ENCODE data around the gene TCF15.

TCF15 gene

DNA sequence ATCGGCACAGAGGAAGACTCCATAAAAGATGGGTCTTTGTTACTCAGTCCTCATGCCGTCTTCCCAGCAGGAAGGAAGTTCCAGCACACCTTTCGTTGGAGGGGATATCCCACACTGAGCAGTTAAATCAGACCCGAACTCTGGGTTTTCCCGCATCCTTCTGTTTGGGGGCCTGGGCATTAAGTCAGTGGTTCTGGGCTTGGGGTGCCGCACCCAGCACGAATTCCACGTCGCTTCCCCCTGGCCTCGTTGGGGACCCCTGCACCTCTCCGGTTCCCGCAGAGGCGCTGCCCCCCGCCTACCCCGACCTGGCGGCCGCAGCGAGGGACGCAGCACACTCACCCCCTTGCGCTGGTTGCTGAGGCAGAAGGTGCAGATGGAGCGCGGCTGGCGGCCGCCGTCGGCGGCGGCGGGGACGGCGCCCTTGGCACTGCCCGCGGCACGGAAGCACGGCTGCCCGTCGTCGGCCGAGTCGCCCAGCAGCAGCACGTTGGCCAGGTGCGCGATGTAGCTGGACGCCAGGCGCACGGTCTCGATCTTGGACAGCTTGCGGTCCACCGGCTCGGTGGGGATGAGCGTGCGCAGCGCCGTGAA, 641 bp downstream of the TCF15 start:
- DNase-seq = no peak

DNA sequence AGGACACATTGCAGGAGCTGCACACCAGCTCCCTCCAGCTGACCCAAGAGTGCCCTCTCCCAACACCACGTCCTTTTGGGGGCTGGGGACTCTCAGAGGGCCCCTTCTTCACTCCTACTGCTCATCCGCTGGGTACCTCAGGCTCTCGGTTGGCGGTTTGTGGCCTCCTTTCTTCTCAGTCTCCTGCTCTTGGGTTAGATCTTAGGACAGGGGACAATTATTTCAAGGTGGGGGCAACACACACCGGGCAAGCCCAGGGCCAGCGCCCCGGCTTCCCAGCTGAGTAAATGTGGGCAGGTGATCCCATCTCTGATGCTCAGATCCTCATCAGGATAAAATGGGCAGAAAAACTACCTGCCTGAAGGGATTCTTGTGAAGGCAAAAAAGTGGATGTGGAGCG, 1.1 kb downstream of the TCF15 start:
- no peak for DNase-seq

DNA sequence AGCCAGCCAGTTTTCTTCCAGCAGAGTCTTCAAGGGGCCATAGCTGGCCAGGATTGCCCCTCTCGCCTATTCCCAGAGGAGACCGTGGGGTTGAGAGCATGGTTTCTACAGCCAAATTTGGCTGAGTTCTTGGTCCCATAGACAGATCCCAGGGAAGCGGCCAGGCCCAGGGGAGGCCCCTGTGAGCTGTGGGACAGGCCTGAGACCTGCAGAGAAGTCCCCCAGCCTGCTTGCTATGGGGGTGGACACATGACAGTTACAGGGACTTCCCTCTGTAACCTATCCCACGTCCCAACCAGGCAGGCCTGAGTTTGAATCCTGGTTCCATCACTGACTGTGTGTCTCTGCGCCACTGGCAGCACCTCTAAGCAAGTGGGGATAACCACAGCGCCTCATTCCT, 2.6 kb downstream of the TCF15 start:
- DNase-seq = no peak

DNA sequence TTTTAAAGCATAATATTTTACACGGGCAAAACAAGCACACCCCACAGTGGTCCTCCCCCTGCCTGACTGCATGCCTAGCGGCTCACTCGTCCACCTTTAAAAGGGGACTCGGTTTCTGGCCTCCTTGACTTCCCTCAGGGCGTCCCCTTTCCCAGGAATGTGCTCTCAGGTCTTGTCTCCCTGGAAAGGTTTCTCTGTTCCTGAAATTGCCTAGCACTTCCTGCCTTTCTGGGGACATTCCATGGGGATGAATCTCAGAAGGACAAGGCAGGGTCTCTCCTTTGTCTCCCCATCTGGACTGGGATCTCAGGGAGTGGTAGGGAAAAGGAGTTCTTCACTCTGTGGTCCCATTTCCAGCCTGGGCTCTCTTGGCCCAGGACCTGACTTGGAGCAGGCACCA, 4.9 kb downstream of the TCF15 start:
- DNase-seq = no peak

GRCh38 chr20:603116-603640, 6.9 kb downstream of the TCF15 start:
- DNase-seq = no peak

DNA sequence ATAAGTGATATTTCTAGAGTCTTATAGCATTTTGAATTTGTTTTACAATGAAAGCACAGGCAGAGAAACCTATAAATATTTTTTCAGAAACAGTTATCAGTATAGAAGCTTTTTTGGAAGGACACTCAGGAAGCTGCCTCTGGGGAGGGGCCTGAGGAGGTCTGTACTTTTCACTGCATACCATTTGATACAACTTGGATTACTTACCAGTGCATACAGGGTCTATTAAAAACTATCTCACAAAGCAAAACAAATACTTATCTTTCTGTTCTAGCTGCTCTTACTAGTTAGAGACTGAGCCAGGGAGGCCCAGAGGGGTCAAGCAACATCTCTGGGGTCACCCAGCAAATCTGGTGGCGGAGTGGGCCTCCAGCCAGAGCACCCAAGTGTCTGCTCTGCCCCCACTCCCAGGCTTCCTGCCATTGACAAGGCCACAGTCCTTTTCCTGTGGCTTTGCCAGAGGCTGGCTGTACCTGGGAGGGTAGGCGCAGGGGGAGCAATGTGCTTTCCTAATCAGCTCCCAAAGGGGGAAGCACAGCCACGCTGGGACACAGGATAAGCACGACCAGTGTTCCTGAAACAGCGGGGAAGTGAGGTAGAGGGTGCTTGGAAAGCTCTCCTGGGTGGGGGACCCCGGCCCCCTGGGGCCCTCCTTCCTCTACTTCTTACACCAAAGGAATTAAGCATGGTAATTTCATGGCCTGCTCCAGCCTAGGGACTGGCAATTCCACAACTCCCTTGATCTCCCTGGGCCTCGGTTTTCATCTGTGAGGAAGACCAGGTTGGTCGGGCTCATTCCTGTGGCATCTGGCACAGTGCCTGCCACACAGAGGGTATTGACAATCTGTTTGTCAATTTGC, 7.8 kb downstream of the TCF15 start:
- DNase-seq = no peak

DNA sequence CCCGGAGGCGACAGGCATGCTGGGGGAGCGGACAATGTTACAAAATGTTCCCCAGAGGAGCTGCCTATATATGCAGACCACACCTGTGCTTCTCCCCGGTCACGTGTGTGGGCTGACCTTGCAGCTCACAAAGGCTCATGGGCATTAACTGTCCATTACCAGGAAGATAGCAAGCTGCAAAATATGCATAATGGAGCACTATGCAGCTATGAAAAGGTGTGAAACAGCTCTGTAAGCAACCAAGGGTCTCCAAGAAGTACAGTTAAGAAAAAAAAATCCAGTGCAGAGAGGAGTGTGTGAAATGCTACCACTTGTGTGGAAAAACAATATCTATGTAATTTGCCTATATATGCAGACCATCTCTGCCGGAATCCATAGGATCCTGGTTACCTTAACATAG, 9.4 kb downstream of the TCF15 start:
- no peak for DNase-seq

- DNase-seq = no peak
These were observed 10.0 kb downstream of the TCF15 start for GRCh38 chr20:600141-600540.

GRCh38 chr20:598133-598850, 11.8 kb downstream of the TCF15 start:
- DNase-seq = peak; percentile 55

GRCh38 chr20:597560-597959, 12.5 kb downstream of the TCF15 start:
- DNase-seq = no peak

DNA sequence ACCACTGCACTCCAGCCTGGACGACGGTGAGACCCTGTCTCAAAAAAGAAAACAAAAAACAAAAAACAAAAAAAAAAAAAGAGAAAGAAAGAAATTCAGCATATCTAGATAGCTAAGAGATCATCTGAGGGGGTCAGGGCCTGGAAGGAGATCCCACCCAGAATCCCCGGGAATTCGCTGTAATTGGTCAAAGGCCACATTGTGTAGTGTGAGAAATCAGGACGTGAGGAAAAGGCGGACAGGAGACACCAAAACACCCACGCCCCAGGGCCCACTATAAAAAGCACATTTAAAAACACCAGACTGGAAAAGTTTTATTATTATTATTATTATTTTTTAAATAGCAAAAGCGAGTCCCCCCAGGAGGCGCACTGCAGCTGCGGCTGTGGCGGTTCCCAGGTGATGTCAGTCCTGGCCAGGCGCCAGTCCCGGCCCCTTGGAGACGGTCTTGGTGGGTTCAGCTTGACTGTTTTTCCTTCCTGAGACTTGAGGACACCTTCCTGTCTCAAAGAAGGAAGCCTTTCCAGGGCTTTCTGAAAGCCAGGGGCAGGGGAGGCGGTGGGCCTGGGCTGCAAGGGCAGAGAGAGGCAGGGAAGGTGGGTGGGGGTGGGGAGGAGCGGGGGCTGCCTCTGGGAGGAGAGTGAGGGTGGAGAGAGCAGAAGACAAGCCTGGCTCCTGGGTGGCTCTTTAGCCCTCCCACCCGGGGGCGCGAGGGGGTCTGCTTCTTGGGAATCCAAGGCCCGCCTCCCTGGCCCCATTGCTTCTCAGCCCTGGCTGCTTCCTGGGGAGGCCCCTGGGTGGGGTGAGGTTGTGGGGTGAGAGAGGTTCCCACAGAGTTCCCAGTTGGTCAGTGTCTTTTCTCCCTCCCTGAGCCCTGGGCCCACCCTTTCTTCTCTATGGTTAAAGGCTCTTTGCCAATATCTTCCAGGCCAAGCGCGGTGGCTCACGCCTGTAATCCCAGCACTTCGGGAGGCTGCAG, 14.5 kb downstream of the TCF15 start:
- peak; percentile 56 for DNase-seq

DNA sequence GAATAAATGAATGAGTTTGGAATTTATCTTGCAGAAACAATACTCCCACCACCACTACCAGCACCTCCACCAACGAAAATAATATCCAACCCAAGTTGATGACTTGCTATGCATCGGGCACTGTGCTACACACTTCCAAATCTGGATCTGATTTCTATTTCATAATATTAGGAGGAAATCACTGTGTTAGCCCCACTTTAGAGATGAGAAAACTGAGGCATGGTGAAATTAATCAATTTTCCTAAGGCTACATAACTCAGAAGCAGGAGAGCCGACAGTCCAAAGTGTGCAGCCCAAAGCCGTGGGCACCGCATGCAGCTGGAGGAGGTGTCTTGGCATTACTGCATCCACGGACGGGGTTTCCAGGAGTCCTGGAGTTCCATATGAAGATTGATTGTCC, 17.6 kb downstream of the TCF15 start:
- no peak for DNase-seq

DNA sequence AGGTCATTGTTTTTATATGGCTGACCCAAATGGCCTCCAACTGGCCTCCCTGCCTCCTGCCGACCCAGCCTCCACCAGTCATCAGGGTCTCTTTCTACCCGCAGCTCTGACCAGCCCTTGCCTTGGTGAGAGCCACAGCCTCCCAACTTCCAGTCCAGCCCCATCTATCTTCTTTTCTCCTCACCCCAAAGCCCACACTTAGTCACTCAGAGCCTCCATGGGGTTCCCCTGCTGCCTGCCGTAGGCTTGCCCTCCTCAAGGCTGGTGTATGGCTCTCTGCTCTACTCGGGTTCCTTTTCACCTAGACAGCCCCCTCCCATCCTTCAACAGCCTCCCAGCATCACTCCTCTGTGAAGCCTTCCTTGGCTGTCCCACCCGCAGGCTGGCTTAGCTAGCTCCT, 18.2 kb downstream of the TCF15 start:
- no peak for DNase-seq

GRCh38 chr20:588932-589672, 21.0 kb downstream of the TCF15 start:
- DNase-seq = peak; percentile 50

DNA sequence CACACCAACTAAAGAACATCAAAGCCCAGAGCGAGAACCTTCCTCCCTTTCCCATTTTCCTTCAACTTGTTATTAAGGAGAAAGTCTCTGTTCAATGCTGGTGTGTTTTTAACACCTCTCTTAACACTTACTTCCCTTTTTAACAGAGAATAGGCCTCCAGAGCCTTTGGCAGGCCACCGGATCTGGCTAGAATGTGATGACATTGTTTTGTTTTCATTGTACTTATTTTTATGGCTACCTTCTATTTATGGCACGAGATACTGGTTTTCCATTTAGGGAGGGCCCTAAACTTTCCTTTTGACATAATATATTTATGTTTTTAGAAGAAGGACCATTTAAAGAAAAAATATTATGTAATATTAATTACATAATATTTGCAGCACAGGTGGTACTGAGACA, 21.6 kb downstream of the TCF15 start:
- DNase-seq = peak; percentile 6

GRCh38 chr20:584971-585301, 25.2 kb downstream of the TCF15 start:
- DNase-seq = peak; percentile 17

GRCh38 chr20:584161-584970, 25.7 kb downstream of the TCF15 start:
- DNase-seq = peak; percentile 60

GRCh38 chr20:582204-582603, 27.9 kb downstream of the TCF15 start:
- DNase-seq = peak; percentile 9

DNA sequence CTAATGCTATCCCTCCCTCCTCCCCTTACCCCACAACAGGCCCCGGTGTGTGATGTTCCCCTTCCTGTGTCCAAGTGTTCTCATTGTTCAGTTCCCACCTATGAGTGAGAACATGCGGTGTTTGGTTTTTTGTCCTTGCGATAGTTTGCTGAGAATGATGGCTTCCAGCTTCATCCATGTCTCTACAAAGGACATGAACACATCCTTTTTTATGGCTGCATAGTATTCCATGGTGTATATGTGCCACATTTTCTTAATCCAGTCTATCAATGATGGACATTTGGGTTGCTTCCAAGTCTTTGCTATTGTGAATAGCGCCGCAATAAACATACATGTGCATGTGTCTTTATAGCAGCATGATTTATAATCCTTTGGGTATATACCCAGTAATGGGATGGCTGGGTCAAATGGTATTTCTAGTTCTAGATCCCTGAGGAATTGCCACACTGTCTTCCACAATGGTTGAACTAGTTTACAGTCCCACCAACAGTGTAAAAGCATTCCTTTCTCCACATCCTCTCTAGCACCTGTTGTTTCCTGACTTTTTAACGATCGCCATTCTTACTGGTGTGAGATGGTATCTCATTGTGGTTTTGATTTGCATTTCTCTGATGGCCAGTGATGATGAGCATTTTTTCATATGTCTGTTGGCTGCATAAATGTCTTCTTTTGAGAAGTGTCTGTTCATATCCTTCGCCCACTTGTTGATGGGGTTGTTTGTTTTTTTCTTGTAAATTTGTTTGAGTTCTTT, 31.0 kb downstream of the TCF15 start:
- peak; percentile 13 for DNase-seq

- no peak for DNase-seq
These were observed 32.8 kb downstream of the TCF15 start for GRCh38 chr20:577167-577791.
